SK-N-SH treated with all-trans-retinoic acid at 6 μM for 48 hours (cell line): ENCODE data around the gene FIGNL2.

Experiments
- ATAC-seq: fragments of 200-7000 bp; cut with Tn5 transposase; 3 replicates; pipeline ENCODE4 v1.9.1; 2020; ENCODE audit warnings: mild to moderate bottlenecking, moderate library complexity
- ARNTL ChIP-seq: fragments of 450-650 bp; formaldehyde crosslinking; IDR thresholded peaks from 2 replicates; pipeline ENCODE4 v1.5.0; 2020; ENCODE audit warnings: low read depth, mild to moderate bottlenecking, moderate library complexity, borderline replicate concordance
- BACH2 ChIP-seq: fragments of 250-450 bp; sonication (Bioruptor Pico); IDR thresholded peaks from 2 replicates; pipeline ENCODE4 v1.9.0; 2021; ENCODE audit warnings: mild to moderate bottlenecking, borderline replicate concordance
- CSDC2 ChIP-seq: fragments of 250-450 bp; sonication (Bioruptor Pico); IDR thresholded peaks from 2 replicates; pipeline ENCODE4 v1.5.0; 2020; ENCODE audit warnings: mild to moderate bottlenecking, moderate library complexity
- ESRRG ChIP-seq: fragments of 250-450 bp; sonication (Bioruptor Pico); IDR thresholded peaks from 2 replicates; pipeline ENCODE4 v1.6.1; 2021; ENCODE audit warnings: mild to moderate bottlenecking
- GLIS3 ChIP-seq: fragments of 250-450 bp; sonication (Bioruptor Pico); IDR thresholded peaks from 2 replicates; pipeline ENCODE4 v1.5.0; 2020; ENCODE audit warnings: mild to moderate bottlenecking, moderate library complexity
- OSR1 ChIP-seq: fragments of 250-450 bp; sonication (Bioruptor Pico); IDR thresholded peaks from 2 replicates; pipeline ENCODE4 v1.8.0; 2022; ENCODE audit warnings: moderate library complexity, mild to moderate bottlenecking, inconsistent platforms
- PPARA ChIP-seq: fragments of 250-450 bp; sonication (Bioruptor Pico); IDR thresholded peaks from 2 replicates; pipeline ENCODE4 v1.5.0; 2020; ENCODE audit warnings: mild to moderate bottlenecking, borderline replicate concordance
- SNAI2 ChIP-seq: fragments of 250-450 bp; sonication (Bioruptor Pico); IDR thresholded peaks from 2 replicates; pipeline ENCODE4 v1.5.0; 2020; ENCODE audit warnings: mild to moderate bottlenecking, moderate library complexity
- TCF4 ChIP-seq: fragments of 250-450 bp; sonication (Bioruptor Pico); IDR thresholded peaks from 2 replicates; pipeline ENCODE4 v1.8.0; 2021; ENCODE audit warnings: mild to moderate bottlenecking, moderate library complexity, borderline replicate concordance
- TOX ChIP-seq: fragments of 250-450 bp; sonication (Bioruptor Pico); IDR thresholded peaks from 2 replicates; pipeline ENCODE4 v1.8.0; 2021; ENCODE audit warnings: mild to moderate bottlenecking, moderate library complexity, borderline replicate concordance
- ZC3H10 ChIP-seq: fragments of 250-450 bp; sonication (Bioruptor Pico); IDR thresholded peaks from 2 replicates; pipeline ENCODE4 v1.5.1; 2021; ENCODE audit warnings: mild to moderate bottlenecking, moderate library complexity
- ZFP3 ChIP-seq: fragments of 250-450 bp; sonication (Bioruptor Pico); IDR thresholded peaks from 2 replicates; pipeline ENCODE4 v1.5.0; 2020; ENCODE audit warnings: mild to moderate bottlenecking, moderate library complexity
- ZFP30 ChIP-seq: fragments of 450-650 bp; formaldehyde crosslinking; IDR thresholded peaks from 2 replicates; pipeline ENCODE4 v1.5.0; 2022; ENCODE audit warnings: mild to moderate bottlenecking, moderate library complexity
- ZNF565 ChIP-seq: fragments of 450-650 bp; formaldehyde crosslinking; conservative IDR thresholded peaks from 2 replicates; pipeline ENCODE4 v1.5.0; 2020; ENCODE audit warnings: low read depth, mild to moderate bottlenecking, moderate library complexity
- ZNF70 ChIP-seq: fragments of 450-650 bp; formaldehyde crosslinking; IDR thresholded peaks from 2 replicates; pipeline ENCODE4 v1.5.0; 2020; ENCODE audit warnings: mild to moderate bottlenecking, moderate library complexity
- ZNF8 ChIP-seq: fragments of 450-650 bp; formaldehyde crosslinking; IDR thresholded peaks from 2 replicates; pipeline ENCODE4 v1.5.0; 2020; ENCODE audit warnings: mild to moderate bottlenecking, moderate library complexity
- TF ChIP-seq, protein P1 (sequence below): fragments of 250-450 bp; sonication (Bioruptor Pico); IDR thresholded peaks from 2 replicates; pipeline ENCODE4 v1.5.1; 2020; ENCODE audit warnings: low read depth, mild to moderate bottlenecking, moderate library complexity
- TF ChIP-seq, protein P2 (sequence below): fragments of 250-450 bp; sonication (Bioruptor Pico); IDR thresholded peaks from 2 replicates; pipeline ENCODE4 v1.8.0; 2020; ENCODE audit warnings: mild to moderate bottlenecking, moderate library complexity, borderline replicate concordance
- TF ChIP-seq, protein P3 (sequence below): fragments of 250-450 bp; sonication (Bioruptor Pico); IDR thresholded peaks from 2 replicates; pipeline ENCODE4 v1.5.0; 2020; ENCODE audit warnings: mild to moderate bottlenecking, moderate library complexity
- TF ChIP-seq, protein P4 (sequence below): fragments of 250-450 bp; sonication (Bioruptor Pico); IDR thresholded peaks from 2 replicates; pipeline ENCODE4 v1.8.0; 2021; ENCODE audit warnings: low read depth, mild to moderate bottlenecking, moderate library complexity, borderline replicate concordance

Gene FIGNL2

DNA sequence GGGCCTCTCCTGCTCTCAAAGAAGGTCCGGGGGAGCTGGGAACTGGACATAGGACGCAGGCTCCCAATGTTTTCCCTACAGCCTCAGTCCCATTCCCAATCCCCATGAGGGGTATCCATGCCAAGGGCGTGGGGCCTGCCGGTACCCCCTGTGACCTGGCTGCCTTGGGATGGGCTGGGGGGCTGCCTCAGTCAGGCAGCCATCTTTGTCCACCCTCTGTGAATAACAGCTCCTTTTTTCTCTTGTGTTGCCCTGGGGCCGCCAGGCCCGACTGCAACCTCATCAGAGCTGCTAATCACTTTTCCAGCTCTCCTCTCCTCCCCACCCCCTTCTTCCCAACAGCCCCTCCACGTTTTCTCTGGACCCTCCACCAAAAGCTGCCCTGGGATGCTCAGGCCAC, 11.2 kb downstream of the FIGNL2 start:
- no peak for ATAC-seq
- TF ChIP-seq GLIS3 (CRISPR knock-in tag) = no peak
- TF ChIP-seq ZFP30 (CRISPR knock-in tag) = no peak
- TF ChIP-seq TCF4 (CRISPR knock-in tag) = no peak
- no peak for TF ChIP-seq ESRRG (CRISPR knock-in tag)
- TF ChIP-seq ARNTL = no peak
- TF ChIP-seq, protein P1, sequence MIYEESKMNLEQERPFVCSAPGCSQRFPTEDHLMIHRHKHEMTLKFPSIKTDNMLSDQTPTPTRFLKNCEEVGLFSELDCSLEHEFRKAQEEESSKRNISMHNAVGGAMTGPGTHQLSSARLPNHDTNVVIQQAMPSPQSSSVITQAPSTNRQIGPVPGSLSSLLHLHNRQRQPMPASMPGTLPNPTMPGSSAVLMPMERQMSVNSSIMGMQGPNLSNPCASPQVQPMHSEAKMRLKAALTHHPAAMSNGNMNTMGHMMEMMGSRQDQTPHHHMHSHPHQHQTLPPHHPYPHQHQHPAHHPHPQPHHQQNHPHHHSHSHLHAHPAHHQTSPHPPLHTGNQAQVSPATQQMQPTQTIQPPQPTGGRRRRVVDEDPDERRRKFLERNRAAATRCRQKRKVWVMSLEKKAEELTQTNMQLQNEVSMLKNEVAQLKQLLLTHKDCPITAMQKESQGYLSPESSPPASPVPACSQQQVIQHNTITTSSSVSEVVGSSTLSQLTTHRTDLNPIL (CRISPR knock-in tag) = no peak
- TF ChIP-seq ZNF70 (CRISPR knock-in tag) = no peak
- TF ChIP-seq CSDC2 (CRISPR knock-in tag) = no peak
- TF ChIP-seq TOX = no peak
- no peak for TF ChIP-seq PPARA (CRISPR knock-in tag)

DNA sequence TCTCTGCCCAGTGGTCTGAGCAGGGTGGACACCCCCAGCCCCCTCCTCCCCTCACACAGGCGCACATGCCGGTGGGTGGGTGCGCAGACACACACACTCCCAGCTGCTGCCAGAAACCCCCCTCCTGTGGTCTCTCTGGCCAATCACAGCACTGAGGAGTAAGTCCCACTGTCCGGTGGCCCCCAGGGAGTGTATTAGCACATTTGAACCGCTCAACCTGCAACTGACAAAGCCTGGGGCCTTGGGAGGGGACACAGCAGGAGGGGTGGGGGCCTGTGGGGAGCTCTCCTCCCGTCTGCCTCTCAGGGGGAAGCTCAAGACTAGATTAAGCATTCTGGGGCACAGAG, 11.7 kb downstream of the FIGNL2 start:
- no peak for ATAC-seq

More for the DNA sequence above, 11.7 kb downstream of the FIGNL2 start:
- no peak for TF ChIP-seq CSDC2 (CRISPR knock-in tag)
- no peak for TF ChIP-seq ZFP30 (CRISPR knock-in tag)
- no peak for TF ChIP-seq BACH2 (CRISPR knock-in tag)
- TF ChIP-seq, protein P1 (CRISPR knock-in tag) = no peak
- no peak for TF ChIP-seq ZC3H10 (CRISPR knock-in tag)
- TF ChIP-seq TOX = no peak
- no peak for TF ChIP-seq ZNF565
- TF ChIP-seq ZNF70 (CRISPR knock-in tag) = no peak
- TF ChIP-seq OSR1 (CRISPR knock-in tag) = no peak
- no peak for TF ChIP-seq ZNF8 (CRISPR knock-in tag)
- no peak for TF ChIP-seq ARNTL
- no peak for TF ChIP-seq ESRRG (CRISPR knock-in tag)
- TF ChIP-seq PPARA (CRISPR knock-in tag) = no peak
- no peak for TF ChIP-seq SNAI2 (CRISPR knock-in tag)
- TF ChIP-seq, protein P2, sequence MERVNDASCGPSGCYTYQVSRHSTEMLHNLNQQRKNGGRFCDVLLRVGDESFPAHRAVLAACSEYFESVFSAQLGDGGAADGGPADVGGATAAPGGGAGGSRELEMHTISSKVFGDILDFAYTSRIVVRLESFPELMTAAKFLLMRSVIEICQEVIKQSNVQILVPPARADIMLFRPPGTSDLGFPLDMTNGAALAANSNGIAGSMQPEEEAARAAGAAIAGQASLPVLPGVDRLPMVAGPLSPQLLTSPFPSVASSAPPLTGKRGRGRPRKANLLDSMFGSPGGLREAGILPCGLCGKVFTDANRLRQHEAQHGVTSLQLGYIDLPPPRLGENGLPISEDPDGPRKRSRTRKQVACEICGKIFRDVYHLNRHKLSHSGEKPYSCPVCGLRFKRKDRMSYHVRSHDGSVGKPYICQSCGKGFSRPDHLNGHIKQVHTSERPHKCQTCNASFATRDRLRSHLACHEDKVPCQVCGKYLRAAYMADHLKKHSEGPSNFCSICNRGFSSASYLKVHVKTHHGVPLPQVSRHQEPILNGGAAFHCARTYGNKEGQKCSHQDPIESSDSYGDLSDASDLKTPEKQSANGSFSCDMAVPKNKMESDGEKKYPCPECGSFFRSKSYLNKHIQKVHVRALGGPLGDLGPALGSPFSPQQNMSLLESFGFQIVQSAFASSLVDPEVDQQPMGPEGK (CRISPR knock-in tag) = no peak
- TF ChIP-seq ZFP3 = no peak
- TF ChIP-seq, protein P3, sequence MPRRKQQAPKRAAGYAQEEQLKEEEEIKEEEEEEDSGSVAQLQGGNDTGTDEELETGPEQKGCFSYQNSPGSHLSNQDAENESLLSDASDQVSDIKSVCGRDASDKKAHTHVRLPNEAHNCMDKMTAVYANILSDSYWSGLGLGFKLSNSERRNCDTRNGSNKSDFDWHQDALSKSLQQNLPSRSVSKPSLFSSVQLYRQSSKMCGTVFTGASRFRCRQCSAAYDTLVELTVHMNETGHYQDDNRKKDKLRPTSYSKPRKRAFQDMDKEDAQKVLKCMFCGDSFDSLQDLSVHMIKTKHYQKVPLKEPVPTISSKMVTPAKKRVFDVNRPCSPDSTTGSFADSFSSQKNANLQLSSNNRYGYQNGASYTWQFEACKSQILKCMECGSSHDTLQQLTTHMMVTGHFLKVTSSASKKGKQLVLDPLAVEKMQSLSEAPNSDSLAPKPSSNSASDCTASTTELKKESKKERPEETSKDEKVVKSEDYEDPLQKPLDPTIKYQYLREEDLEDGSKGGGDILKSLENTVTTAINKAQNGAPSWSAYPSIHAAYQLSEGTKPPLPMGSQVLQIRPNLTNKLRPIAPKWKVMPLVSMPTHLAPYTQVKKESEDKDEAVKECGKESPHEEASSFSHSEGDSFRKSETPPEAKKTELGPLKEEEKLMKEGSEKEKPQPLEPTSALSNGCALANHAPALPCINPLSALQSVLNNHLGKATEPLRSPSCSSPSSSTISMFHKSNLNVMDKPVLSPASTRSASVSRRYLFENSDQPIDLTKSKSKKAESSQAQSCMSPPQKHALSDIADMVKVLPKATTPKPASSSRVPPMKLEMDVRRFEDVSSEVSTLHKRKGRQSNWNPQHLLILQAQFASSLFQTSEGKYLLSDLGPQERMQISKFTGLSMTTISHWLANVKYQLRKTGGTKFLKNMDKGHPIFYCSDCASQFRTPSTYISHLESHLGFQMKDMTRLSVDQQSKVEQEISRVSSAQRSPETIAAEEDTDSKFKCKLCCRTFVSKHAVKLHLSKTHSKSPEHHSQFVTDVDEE (CRISPR knock-in tag) = no peak
- TF ChIP-seq, protein P4, sequence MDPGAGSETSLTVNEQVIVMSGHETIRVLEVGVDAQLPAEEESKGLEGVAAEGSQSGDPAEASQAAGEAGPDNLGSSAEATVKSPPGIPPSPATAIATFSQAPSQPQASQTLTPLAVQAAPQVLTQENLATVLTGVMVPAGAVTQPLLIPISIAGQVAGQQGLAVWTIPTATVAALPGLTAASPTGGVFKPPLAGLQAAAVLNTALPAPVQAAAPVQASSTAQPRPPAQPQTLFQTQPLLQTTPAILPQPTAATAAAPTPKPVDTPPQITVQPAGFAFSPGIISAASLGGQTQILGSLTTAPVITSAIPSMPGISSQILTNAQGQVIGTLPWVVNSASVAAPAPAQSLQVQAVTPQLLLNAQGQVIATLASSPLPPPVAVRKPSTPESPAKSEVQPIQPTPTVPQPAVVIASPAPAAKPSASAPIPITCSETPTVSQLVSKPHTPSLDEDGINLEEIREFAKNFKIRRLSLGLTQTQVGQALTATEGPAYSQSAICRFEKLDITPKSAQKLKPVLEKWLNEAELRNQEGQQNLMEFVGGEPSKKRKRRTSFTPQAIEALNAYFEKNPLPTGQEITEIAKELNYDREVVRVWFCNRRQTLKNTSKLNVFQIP (CRISPR knock-in tag) = no peak
- TF ChIP-seq, all 23 proteins: peak for 0
